Adrenal gland (tissue), 12 donors: ENCODE data around the gene OLIG2. TPM values are rescaled to one million over a fixed set of nuclear protein-coding genes. Genes with fewer than 3 reads are reported as not detected.

Experiments used
- DNase-seq, 7 donors: peaks; one replicate each; pipeline ENCODE4 v3.0.0-alpha.2; 2019 to 2020
- H3K27ac ChIP-seq, 5 donors: fragments of 200-600 bp; sonication (generic) in 4 of 5; 1 replicate in 3 of 5; 2 replicates in 2 of 5; pipeline versions ENCODE4 v1.5.1 to v1.8.0; 2016 to 2020; ENCODE audit warnings: mild to moderate bottlenecking in 1 of 5
- H3K27me3 ChIP-seq: fragments of 200-600 bp; 2 replicates; pipeline ENCODE4 v1.8.0; 2021
- H3K36me3 ChIP-seq, 2 donors: fragments of 200-600 bp; replicated peaks in 1 of 2; 1 replicate in 1 of 2; 2 replicates in 1 of 2; pipeline versions ENCODE4 v1.5.1 to v1.8.0; 2018 to 2022
- H3K4me1 ChIP-seq, 2 donors: fragments of 200-600 bp; replicated peaks in 1 of 2; 1 replicate in 1 of 2; 2 replicates in 1 of 2; pipeline versions ENCODE4 v1.5.1 to v1.8.0; 2018 to 2021
- H3K4me3 ChIP-seq, 4 donors: fragments of 200-600 bp; sonication (generic) in 3 of 4; one replicate each; pipeline ENCODE4 v1.5.1; 2016 to 2018
- H3K9me3 ChIP-seq, 3 donors: fragments of 200-600 bp; sonication (generic) in 1 of 3; replicated peaks in 1 of 3; 1 replicate in 2 of 3; 2 replicates in 1 of 3; pipeline versions ENCODE4 v1.5.1 to v1.8.0; 2016 to 2021
- POLR2A ChIP-seq, 2 donors: fragments of 450-650 bp; IDR thresholded peaks; one replicate each; pipeline ENCODE4 v1.6.1; 2017; ENCODE audit warnings: antibody characterized with exemption in 2 of 2, mild to moderate bottlenecking in 2 of 2, moderate library complexity in 1 of 2
- WGBS, 4 donors: extraction: QIAGEN DNeasy Blood & Tissue Kit in 2 of 4; methylation state at CpG; one replicate each; pipeline versions ENCODE4 v1.1.5 to v1.1.7; 2013 to 2017; 5-methylcytosine and 5-hydroxymethylcytosine counted together
- intact Hi-C, 2 donors: fragments of 100-400 bp; cut with DNase I; formaldehyde crosslinking; loops; one replicate each; pipeline versions ENCODE4 v1.14.1 to v1.15.0; 2022 to 2023
- polyA plus RNA-seq, 3 donors: library from polyadenylated mRNA; stranded (reverse); fragments of 200-250 nt in 2 of 3; fragments of 350-450 nt in 1 of 3; fragmentation: Illumina TruSeq in 1 of 3; extraction: RNeasy Lipid Tissue Mini Kit (QIAGEN cat#74804) in 1 of 3; gene quantifications; one replicate each; pipeline ENCODE4 v1.2.3, GENCODE V29; 2013 to 2014
- total RNA-seq, 9 donors: library from RNA; depleted of rRNA in 4 of 9; stranded (reverse); fragments of >200 nt in 4 of 9; fragments of 120-200 nt in 1 of 9; fragmentation: NEBNext Ultra II Directional in 1 of 9; extraction: Animal tissue kit (Norgen Biotek cat#: 25700) in 1 of 9; gene quantifications; one replicate each; pipeline versions ENCODE4 v1.1.0 to v1.2.4, GENCODE V29; 2013 to 2023
- TF ChIP-seq, protein P1 (sequence below), 6 experiments: fragments of 450-650 bp in 4 of 6; fragments of 200-600 bp in 2 of 6; sonication (generic) in 1 of 6; IDR thresholded peaks; 1 replicate in 5 of 6; 2 replicates in 1 of 6; pipeline versions ENCODE4 v1.5.1 to v1.8.0; 2016 to 2021; ENCODE audit warnings: antibody characterized with exemption in 6 of 6, mild to moderate bottlenecking in 2 of 6, moderate library complexity in 1 of 6
- donor health status: healthy with polysubstance abuse.
- donor health status: Bipolar disorder and iron deficiency.
- donor health status: DM: yes; HTN: yes; CAD: no.
- donor health status: DM: no; HTN: no; CAD: no.
- donor health status: DM: no; HTN: no; CAD: no.
- donor health status: DM: yes; HTN: yes; CAD: no.

Gene OLIG2
- total and polyA plus RNA-seq, 12 donors: 0.16 TPM; not detected in 11

- Histone ChIP-seq H3K4me1 (peaks cover 14 to 15% of the 10 kb centered on the region in 2 donors), H3K27ac (no peak overlapping the region), H3K4me3 (no peak overlapping the region), H3K36me3 (no peaks in the 10 kb centered on the region), H3K27me3 (peaks cover 57% of the 10 kb centered on the region), H3K9me3 (no peaks in the 10 kb centered on the region)
- intact Hi-C loops: no loop called here
- DNase-seq: no peak
- no peak for TF ChIP-seq POLR2A (IDR thresholded peaks at IDR 0.05)
- TF ChIP-seq, protein P1, sequence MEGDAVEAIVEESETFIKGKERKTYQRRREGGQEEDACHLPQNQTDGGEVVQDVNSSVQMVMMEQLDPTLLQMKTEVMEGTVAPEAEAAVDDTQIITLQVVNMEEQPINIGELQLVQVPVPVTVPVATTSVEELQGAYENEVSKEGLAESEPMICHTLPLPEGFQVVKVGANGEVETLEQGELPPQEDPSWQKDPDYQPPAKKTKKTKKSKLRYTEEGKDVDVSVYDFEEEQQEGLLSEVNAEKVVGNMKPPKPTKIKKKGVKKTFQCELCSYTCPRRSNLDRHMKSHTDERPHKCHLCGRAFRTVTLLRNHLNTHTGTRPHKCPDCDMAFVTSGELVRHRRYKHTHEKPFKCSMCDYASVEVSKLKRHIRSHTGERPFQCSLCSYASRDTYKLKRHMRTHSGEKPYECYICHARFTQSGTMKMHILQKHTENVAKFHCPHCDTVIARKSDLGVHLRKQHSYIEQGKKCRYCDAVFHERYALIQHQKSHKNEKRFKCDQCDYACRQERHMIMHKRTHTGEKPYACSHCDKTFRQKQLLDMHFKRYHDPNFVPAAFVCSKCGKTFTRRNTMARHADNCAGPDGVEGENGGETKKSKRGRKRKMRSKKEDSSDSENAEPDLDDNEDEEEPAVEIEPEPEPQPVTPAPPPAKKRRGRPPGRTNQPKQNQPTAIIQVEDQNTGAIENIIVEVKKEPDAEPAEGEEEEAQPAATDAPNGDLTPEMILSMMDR (IDR thresholded peaks at IDR 0.05): no peak
- 29 to 46% (median 44%) methylated on average over 8 to 11 of the region's 11 CpGs for WGBS, 4 donors
Observed at GRCh38 chr21:33075596-33076195, 50.0 kb downstream of the OLIG2 start.

- Histone ChIP-seq H3K4me3 (no peak overlapping the region), H3K36me3 (no peaks in the 10 kb centered on the region), H3K27me3 (peaks cover 46% of the 10 kb centered on the region), H3K9me3 (no peaks in the 10 kb centered on the region), H3K4me1 (peaks cover 3 to 5% of the 10 kb centered on the region in 2 donors), H3K27ac (no peak overlapping the region)
- 68 to 81% (median 77%) methylated on average over 11 of the region's 11 CpGs for WGBS, 4 donors
- intact Hi-C loops: no loop called here
- no peak for DNase-seq
- no peak for TF ChIP-seq POLR2A (IDR thresholded peaks at IDR 0.05)
- TF ChIP-seq, protein P1 (IDR thresholded peaks at IDR 0.05): no peak
Observed at GRCh38 chr21:33076600-33077329, 51.0 kb downstream of the OLIG2 start.

Other genes starting within 250 kb of the OLIG2 start
- gene OLIG1, start 44.2 kb downstream of the OLIG2 start, total RNA-seq: under 1 TPM in 2 of 9 donors, not detected in 7; 0.11 to 0.50 TPM
- 1 to 10 TPM in 1 of 3 donors, not detected in 2; 1.8 TPM for gene OLIG1, start 44.2 kb downstream of the OLIG2 start, polyA plus RNA-seq
- 10 to 100 TPM in 6 of 9 donors, 1 to 10 TPM in 3; 3.3 to 29.7 (median 13.4) TPM for gene IFNAR2, start 204.0 kb downstream of the OLIG2 start, total RNA-seq
- gene IFNAR2, start 204.0 kb downstream of the OLIG2 start, polyA plus RNA-seq: 10 to 100 TPM; 11.4 to 16.3 (median 16.1) TPM
- gene IL10RB, start 240.4 kb downstream of the OLIG2 start, total RNA-seq: 10 to 100 TPM; 21.5 to 55.0 (median 30.1) TPM
- gene IL10RB, start 240.4 kb downstream of the OLIG2 start, polyA plus RNA-seq: 10 to 100 TPM; 14.7 to 20.8 (median 14.9) TPM